Neural progenitor cell (in vitro differentiated cells): ENCODE measurements around the gene PTPRN2. TPM values are rescaled to one million over a fixed set of nuclear protein-coding genes. Genes with fewer than 3 reads are reported as not detected.

Experiments
- DNase-seq: peaks from one replicate; pipeline ENCODE4 v3.0.0-alpha.2; 2016; ENCODE audit warnings: low spot score
- H2AFZ ChIP-seq: fragments of 200-600 bp; sonication (generic); replicated peaks from 2 replicates; pipeline ENCODE4 v1.6.1; 2016; ENCODE audit warnings: antibody characterized with exemption
- H3F3A ChIP-seq: fragments of 200-600 bp; sonication (generic); 2 replicates; pipeline ENCODE4 v1.6.1; 2016; ENCODE audit warnings: antibody characterized with exemption, low read depth
- H3K27ac ChIP-seq: fragments of 200-600 bp; sonication (generic); 2 replicates; pipeline ENCODE4 v1.5.1; 2016; ENCODE audit warnings: mild to moderate bottlenecking
- H3K27me3 ChIP-seq: fragments of 200-600 bp; sonication (generic); 2 replicates; pipeline ENCODE4 v1.6.1; 2016; ENCODE audit warnings: mild to moderate bottlenecking, moderate library complexity
- H3K36me3 ChIP-seq: fragments of 200-600 bp; sonication (generic); 2 replicates; pipeline ENCODE4 v1.5.1; 2016
- H3K4me1 ChIP-seq: fragments of 200-600 bp; sonication (generic); 2 replicates; pipeline ENCODE4 v1.6.1; 2016; ENCODE audit warnings: mixed run types
- H3K4me2 ChIP-seq: fragments of 200-600 bp; sonication (generic); 2 replicates; pipeline ENCODE4 v1.6.1; 2016
- H3K4me3 ChIP-seq: fragments of 200-600 bp; sonication (generic); 2 replicates; pipeline ENCODE4 v1.5.1; 2016
- H3K79me2 ChIP-seq: fragments of 200-600 bp; sonication (generic); 2 replicates; pipeline ENCODE4 v1.6.1; 2016; ENCODE audit warnings: low read depth
- H3K9ac ChIP-seq: fragments of 200-600 bp; sonication (generic); 2 replicates; pipeline ENCODE4 v1.6.1; 2016
- H3K9me3 ChIP-seq: fragments of 200-600 bp; sonication (generic); 2 replicates; pipeline ENCODE4 v1.5.1; 2016; ENCODE audit warnings: low read depth
- H4K20me1 ChIP-seq: fragments of 200-600 bp; sonication (generic); 2 replicates; pipeline ENCODE4 v1.6.1; 2016; ENCODE audit warnings: low read depth
- H3K27ac Mint-ChIP-seq: 3 replicates; pipeline ENCODE4 v1.8.0; 2021; ENCODE audit warnings: mixed read lengths
- H3K27me3 Mint-ChIP-seq: 2 replicates; pipeline ENCODE4 v1.8.0; 2022; ENCODE audit warnings: low read depth, mild to moderate bottlenecking, inconsistent platforms, moderate library complexity, mixed read lengths; ENCODE audit not compliant: insufficient read depth
- H3K36me3 Mint-ChIP-seq: 3 replicates; pipeline ENCODE4 v1.8.0; 2021; ENCODE audit warnings: mixed read lengths
- H3K4me1 Mint-ChIP-seq: 3 replicates; pipeline ENCODE4 v1.8.0; 2021; ENCODE audit warnings: mixed read lengths
- H3K4me3 Mint-ChIP-seq: 3 replicates; pipeline ENCODE4 v1.8.0; 2021; ENCODE audit warnings: mild to moderate bottlenecking, moderate library complexity, mixed read lengths
- H3K9me3 Mint-ChIP-seq: 3 replicates; pipeline ENCODE4 v1.8.0; 2020; ENCODE audit warnings: mixed read lengths
- CTCF ChIP-seq: fragments of 200-600 bp; sonication (generic); IDR thresholded peaks from 2 replicates; pipeline ENCODE4 v1.5.1; 2017; ENCODE audit warnings: antibody characterized with exemption, mild to moderate bottlenecking
- EZH2 ChIP-seq: fragments of 200-600 bp; sonication (generic); IDR thresholded peaks from 2 replicates; pipeline ENCODE4 v1.6.1; 2017; ENCODE audit warnings: antibody characterized with exemption, mild to moderate bottlenecking, moderate library complexity
- EZH2phosphoT487 ChIP-seq: fragments of 200-600 bp; sonication (generic); IDR thresholded peaks from 2 replicates; pipeline ENCODE4 v1.6.1; 2017; ENCODE audit warnings: antibody characterized with exemption
- total RNA-seq: library from RNA; depleted of rRNA; stranded (reverse); fragments of >200 nt; gene quantifications from 2 replicates; pipeline ENCODE4 v1.2.3, GENCODE V29; 2015; ENCODE audit warnings: low replicate concordance

PTPRN2 gene
- total RNA-seq, 1 donor from 2014 or later, result 3.0 TPM

GRCh38 chr7:157829491-157829890 lies 758.1 kb downstream of the PTPRN2 start:
- Histone ChIP-seq H3K4me3 (no peak overlapping the region), H3K27ac (no peak overlapping the region), H2AFZ (no peak overlapping the region), H3F3A (peaks cover 2% of the 10 kb centered on the region), H3K36me3 (no peaks in the 10 kb centered on the region), H3K9me3 (no peaks in the 10 kb centered on the region), H4K20me1 (no peaks in the 10 kb centered on the region), H3K4me2 (no peak overlapping the region), H3K4me1 (peaks cover 1% of the 10 kb centered on the region), H3K9ac (no peak overlapping the region), H3K27me3 (no peaks in the 10 kb centered on the region), H3K79me2 (no peaks in the 10 kb centered on the region)
- Mint-ChIP-seq H3K27ac (peak overlapping the region; percentile 42), H3K4me1 (peaks cover 23% of the 10 kb centered on the region), H3K9me3 (no peaks in the 10 kb centered on the region), H3K36me3 (no peaks in the 10 kb centered on the region), H3K27me3 (peaks cover 2% of the 10 kb centered on the region), H3K4me3 (no peak overlapping the region)
- TF ChIP-seq EZH2phosphoT487, result no peak
- TF ChIP-seq CTCF, result no peak
- TF ChIP-seq EZH2, result no peak
- DNase-seq, result no peak

GRCh38 chr7:157828881-157829280 lies 758.7 kb downstream of the PTPRN2 start:
- Mint-ChIP-seq H3K27ac (no peak overlapping the region), H3K4me1 (peaks cover 23% of the 10 kb centered on the region), H3K9me3 (no peaks in the 10 kb centered on the region), H3K27me3 (peaks cover 2% of the 10 kb centered on the region), H3K36me3 (no peaks in the 10 kb centered on the region), H3K4me3 (no peak overlapping the region)
- Histone ChIP-seq H3F3A (no peaks in the 10 kb centered on the region), H3K79me2 (no peaks in the 10 kb centered on the region), H3K36me3 (no peaks in the 10 kb centered on the region), H3K27me3 (no peaks in the 10 kb centered on the region), H4K20me1 (no peaks in the 10 kb centered on the region), H3K4me3 (no peak overlapping the region), H3K27ac (no peak overlapping the region), H3K9ac (no peak overlapping the region), H3K4me2 (no peak overlapping the region), H2AFZ (no peak overlapping the region), H3K9me3 (no peaks in the 10 kb centered on the region), H3K4me1 (no peaks in the 10 kb centered on the region)
- DNase-seq, result no peak
- TF ChIP-seq CTCF (no peak), EZH2 (no peak), EZH2phosphoT487 (no peak)

GRCh38 chr7:157828190-157828589 lies 759.4 kb downstream of the PTPRN2 start:
- Mint-ChIP-seq H3K4me3 (no peak overlapping the region), H3K27me3 (peaks cover 2% of the 10 kb centered on the region), H3K9me3 (no peaks in the 10 kb centered on the region), H3K27ac (no peak overlapping the region), H3K4me1 (peaks cover 23% of the 10 kb centered on the region), H3K36me3 (no peaks in the 10 kb centered on the region)
- Histone ChIP-seq H3K79me2 (no peaks in the 10 kb centered on the region), H3F3A (no peaks in the 10 kb centered on the region), H3K4me2 (no peak overlapping the region), H3K4me3 (no peak overlapping the region), H3K27ac (no peak overlapping the region), H3K9ac (no peak overlapping the region), H3K4me1 (no peaks in the 10 kb centered on the region), H4K20me1 (no peaks in the 10 kb centered on the region), H3K27me3 (no peaks in the 10 kb centered on the region), H3K9me3 (no peaks in the 10 kb centered on the region), H3K36me3 (no peaks in the 10 kb centered on the region), H2AFZ (no peak overlapping the region)
- DNase-seq, result no peak
- TF ChIP-seq CTCF (no peak), EZH2 (no peak), EZH2phosphoT487 (no peak)

- H3K4me3 ChIP-seq, result no peak overlapping the region
- no peaks in the 10 kb centered on the region for H3K36me3 ChIP-seq
- no peak overlapping the region for H3K4me2 ChIP-seq
- no peak overlapping the region for H2AFZ ChIP-seq
- no peak for DNase-seq
- H3K27ac ChIP-seq, result no peak overlapping the region
- no peak overlapping the region for H3K9ac ChIP-seq
- no peaks in the 10 kb centered on the region for H3K9me3 Mint-ChIP-seq
- H3K27me3 ChIP-seq, result no peaks in the 10 kb centered on the region
- TF ChIP-seq CTCF, result no peak
- TF ChIP-seq EZH2, result no peak
- no peak for TF ChIP-seq EZH2phosphoT487
- no peaks in the 10 kb centered on the region for H3K79me2 ChIP-seq
- no peaks in the 10 kb centered on the region for H3K4me1 ChIP-seq
- H3K4me1 Mint-ChIP-seq, result peaks cover 23% of the 10 kb centered on the region
- no peak overlapping the region for H3K27ac Mint-ChIP-seq
- H3F3A ChIP-seq, result no peaks in the 10 kb centered on the region
- no peak overlapping the region for H3K4me3 Mint-ChIP-seq
- no peaks in the 10 kb centered on the region for H3K36me3 Mint-ChIP-seq
- H4K20me1 ChIP-seq, result no peaks in the 10 kb centered on the region
- H3K27me3 Mint-ChIP-seq, result peaks cover 2% of the 10 kb centered on the region
- no peaks in the 10 kb centered on the region for H3K9me3 ChIP-seq
Measured at GRCh38 chr7:157827863-157828160, 759.8 kb downstream of the PTPRN2 start.
